GM18907 (cell line): Measurements from ENCODE around the gene TVP23A.

Source experiments
- ATAC-seq: cut with Tn5 transposase; IDR thresholded peaks from one replicate; pipeline ENCODE4 v1.9.1; 2021; ENCODE audit warnings: mild to moderate bottlenecking, moderate library complexity; ENCODE audit not compliant: unreplicated experiment

Gene TVP23A

DNA sequence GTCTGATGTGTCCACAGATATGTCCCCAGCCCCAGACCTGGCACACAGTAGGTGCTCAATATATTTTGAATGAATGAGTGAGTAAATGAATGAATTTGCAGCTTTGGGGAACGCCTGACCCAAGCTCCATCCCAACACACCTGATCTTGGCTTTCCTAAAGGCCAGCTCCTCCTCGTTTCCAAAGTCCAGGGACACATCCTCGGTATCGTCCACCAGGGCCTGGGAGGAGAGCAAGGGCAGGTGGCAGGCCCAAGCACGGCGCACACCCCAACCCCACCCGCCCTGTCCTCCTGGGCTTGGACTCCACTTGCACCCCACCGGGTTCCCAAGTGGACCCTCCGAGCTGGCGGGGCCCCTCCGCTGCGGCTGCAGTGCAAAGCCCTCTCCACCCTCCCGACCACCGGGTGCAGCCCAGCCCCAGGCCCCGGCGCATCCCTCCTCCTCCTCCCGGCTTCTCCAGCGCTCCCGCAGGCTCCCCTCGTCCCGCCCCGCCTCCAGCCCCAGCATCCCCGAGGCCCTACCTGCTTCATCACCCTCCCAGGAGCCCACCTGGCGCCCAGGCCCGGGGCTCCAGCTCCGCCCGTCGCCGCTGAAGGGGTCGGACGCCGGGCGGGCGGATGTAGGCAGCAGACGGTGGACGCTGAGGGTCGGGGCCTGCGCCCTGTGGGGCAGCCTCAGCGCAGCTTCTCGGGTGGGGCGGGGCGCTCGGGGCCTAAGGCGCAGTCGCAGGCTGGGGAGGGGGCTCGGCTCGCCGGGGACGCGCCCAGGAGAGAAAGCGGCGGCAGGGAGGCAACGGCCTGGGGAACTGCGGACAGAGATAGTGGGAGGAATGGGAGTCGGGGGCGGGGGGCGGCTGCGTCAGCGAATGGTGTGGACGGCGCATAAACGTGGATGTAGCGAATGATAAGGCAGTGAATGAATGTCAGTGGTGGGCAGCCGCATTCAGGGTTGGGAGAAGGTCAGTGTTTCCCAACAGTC lies at the start of gene TVP23A:
TSS of gene TVP23A (minus strand) at position 832 of the 979 bp plus-strand sequence. CDS start at position 531, 301 bp downstream.
- ATAC-seq = no peak

- no peak for ATAC-seq
Measured at GRCh38 chr16:10868104-10868595, 49.6 kb upstream of the TVP23A start.

GRCh38 chr16:10867199-10867598 lies 48.6 kb upstream of the TVP23A start:
- no peak for ATAC-seq

GRCh38 chr16:10865991-10866966 lies 47.7 kb upstream of the TVP23A start:
- ATAC-seq = no peak

DNA sequence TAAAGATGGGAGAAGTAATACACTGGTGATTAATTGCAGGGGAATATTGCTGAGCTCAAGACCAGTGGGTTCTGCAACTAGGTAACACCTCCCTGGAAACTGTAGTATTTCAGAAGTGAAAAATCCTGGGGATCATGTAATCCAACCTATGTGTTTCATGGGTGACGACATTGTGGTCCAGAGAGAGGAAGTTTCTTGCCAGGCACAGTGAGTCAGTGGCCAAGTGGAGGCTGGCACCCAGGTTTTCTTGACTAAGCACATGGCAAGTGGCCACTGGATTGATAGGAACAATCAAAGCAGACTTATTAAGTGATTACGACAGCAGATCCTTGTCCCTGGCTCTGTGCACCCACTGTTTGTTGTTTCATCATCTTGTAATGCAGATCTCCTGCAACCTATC lies 43.8 kb upstream of the TVP23A start:
- ATAC-seq = no peak

GRCh38 chr16:10859658-10860057 lies 41.1 kb upstream of the TVP23A start:
- ATAC-seq = no peak

- no peak for ATAC-seq
Measured at GRCh38 chr16:10859020-10859419, 40.4 kb upstream of the TVP23A start.

- no peak for ATAC-seq
Measured at GRCh38 chr16:10858203-10858602, 39.6 kb upstream of the TVP23A start.

- no peak for ATAC-seq
Measured at GRCh38 chr16:10856042-10856441, 37.4 kb upstream of the TVP23A start.

DNA sequence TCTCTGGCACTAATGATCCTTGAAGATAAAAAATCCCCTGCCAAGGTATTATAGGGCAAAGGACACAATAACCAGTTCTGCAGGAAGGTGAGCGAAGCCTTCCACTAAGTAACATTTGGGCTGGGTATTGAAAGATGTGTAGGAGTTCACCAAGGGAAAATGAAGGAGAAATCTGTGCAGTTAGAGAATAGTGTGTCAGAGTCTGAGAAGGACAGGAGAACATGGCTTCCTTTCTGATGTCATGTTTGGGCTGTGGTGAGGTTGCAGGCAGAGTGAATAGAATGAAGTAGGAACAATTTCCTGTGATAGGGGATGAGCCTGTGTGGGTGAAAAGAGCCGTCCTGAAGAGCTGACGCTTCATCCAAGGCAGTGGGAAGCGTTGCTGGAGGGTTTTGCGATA lies 34.4 kb upstream of the TVP23A start:
- ATAC-seq = no peak

DNA sequence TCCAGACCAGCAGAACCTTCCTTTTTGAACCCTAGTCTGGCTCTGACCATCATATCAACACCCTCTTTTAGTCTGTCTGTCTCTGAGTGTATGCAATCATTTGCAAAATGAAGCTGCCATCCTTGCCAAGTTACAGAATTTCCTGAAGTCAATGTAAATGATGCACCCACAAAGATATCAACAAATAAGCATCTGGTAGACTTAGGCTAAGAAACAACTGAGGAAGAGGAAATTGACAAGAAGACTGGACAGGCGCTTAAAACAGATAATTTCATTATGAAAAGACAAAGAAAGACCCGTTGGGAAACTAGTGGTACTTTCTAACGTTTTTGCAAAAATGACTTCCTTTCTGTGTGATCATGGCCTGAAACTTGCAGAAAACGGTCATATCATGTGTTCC lies 33.7 kb upstream of the TVP23A start:
- no peak for ATAC-seq

DNA sequence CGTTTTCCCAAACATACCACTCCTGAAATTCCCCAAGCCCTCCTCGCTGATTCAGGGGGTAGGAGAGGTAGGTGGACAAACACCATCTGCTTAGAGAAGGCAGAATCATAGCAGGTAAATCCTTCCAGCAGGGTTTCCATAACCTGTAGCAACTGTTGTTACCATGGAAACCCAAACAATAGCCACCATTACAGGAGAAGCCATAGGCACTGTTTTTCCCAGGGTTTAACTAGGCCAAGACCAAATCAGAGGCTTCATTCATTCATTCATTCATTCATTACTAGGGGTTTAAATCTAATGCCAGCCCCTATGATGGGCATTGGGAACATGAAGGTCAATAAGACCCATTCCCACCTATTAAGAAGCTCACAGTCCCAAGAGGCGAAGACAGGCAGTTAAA lies 32.9 kb upstream of the TVP23A start:
- no peak for ATAC-seq

DNA sequence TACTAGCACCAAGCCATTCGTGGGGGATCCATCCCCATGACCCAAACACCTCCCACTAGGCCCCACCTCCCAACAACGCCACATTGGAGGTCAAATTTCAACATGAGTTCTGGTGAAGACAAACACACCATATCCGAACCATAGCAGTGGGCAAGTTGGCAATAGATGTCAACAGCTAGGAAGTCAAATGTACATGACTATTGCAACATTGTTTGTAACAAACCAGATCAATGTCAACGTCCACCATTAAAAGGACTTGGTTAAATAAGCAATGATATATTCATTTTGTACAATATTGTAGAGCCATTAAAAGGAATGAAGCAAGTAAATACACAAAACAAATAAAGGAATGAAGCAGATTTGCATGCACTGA lies 31.9 kb upstream of the TVP23A start:
- no peak for ATAC-seq

DNA sequence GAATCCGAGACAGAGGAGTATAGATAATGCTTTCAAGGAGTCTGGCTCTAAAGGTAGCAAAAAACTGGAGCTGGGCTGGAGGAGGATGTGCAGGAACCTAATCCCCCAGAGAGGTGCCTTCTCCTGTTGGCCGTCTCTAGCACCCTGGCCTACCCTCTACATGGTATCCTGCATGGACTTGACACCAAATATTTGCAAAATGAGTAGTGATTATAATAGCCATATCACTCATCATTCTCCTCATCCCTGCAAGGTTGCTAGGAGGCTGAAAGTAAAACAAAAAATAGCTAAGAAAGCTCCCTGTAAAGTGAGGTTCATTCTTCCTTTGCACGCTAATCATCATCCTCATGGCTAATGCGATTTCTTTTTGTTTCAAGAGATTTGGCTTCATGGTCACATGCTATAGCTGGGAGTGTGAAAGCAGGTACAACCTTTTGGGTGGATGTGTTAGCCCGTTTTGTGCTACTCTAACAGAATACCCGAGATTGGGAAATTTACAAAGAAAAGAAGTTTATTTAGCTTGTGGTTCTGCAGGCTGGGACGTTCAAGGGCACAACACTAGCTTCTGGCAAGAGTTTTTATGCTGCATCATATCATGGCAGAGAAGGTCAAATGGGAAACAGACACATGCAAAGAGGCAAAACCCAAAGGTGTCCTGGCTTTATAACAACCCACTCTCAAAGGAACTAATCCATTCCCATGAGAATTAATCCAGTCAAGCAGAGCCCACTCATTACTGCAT lies 31.3 kb upstream of the TVP23A start:
- no peak for ATAC-seq

GRCh38 chr16:10847176-10847575 lies 28.6 kb upstream of the TVP23A start:
- no peak for ATAC-seq

DNA sequence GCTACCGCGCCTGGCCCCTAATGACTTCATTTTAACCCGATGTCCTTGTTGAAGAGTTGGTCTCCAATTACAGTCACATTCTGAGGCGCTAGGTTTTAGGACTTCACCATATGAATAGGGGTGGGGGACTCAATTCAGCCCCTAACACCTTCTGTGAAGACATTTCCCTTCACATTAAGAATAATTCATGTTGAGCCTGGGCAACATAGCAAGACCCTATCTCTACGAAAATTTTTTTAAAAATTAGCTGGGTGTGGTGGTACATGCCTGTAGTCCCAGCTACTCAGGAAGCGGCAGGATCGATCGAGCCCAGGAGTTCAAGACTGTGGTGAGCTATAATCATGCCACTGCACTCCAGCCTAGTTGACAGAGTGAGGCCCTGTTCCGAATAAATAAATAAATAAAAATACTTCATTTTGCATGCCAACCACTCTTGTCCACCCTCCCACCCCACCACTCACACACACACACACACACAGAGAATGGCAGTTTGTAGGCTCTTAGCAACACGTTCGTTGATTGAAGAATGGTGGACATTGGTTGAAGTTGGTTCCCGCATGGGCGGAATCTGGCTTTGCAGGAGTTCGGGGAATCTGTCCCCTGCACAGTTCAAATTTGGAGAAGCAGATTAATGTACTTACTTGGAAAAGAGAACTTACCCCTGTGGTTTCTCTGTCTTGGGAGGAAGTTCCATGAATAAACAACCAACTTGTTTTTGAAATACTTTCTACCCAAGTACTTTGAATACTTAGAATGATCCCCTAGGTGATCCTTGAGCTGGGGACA lies 27.8 kb upstream of the TVP23A start:
- no peak for ATAC-seq

DNA sequence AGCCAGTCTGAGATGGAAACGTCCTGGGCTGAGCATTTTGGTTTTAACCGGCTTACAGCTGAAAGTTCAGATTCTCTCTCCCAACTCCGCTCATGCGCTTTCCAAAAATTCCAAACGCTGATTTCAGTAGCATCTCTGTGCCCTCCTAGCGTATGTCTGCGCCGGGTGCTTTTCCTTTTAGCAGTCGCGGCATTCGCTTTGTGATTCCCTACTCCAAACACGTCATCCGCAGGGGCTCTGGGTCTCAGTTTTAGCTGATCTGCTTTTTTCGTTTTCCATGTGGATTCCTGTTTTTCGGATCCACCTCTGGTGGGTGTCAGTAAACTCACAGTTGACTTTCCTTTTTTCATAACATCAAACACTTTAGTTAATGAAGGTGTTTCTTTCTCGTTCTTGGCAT lies 22.1 kb upstream of the TVP23A start:
- ATAC-seq = no peak

GRCh38 chr16:10839279-10839666 lies 20.7 kb upstream of the TVP23A start:
- no peak for ATAC-seq

GRCh38 chr16:10838621-10839278 lies 20.2 kb upstream of the TVP23A start:
- no peak for ATAC-seq
